Colonic mucosa (tissue), 4 donors: ENCODE data around the gene ATXN10. TPM values are rescaled to one million over a fixed set of nuclear protein-coding genes. Genes with fewer than 3 reads are reported as not detected.

ENCODE experiments used
- DNase-seq: peaks from one replicate; pipeline ENCODE4 v3.0.0-alpha.2; 2020
- H3K27ac ChIP-seq: fragments of 200-600 bp; one replicate; pipeline ENCODE4 v1.8.0; 2021
- H3K27me3 ChIP-seq: fragments of 200-600 bp; one replicate; pipeline ENCODE4 v1.8.0; 2021
- H3K36me3 ChIP-seq: fragments of 200-600 bp; one replicate; pipeline ENCODE4 v1.8.0; 2021
- H3K4me1 ChIP-seq: fragments of 200-600 bp; one replicate; pipeline ENCODE4 v1.8.0; 2021; ENCODE audit warnings: mild to moderate bottlenecking
- H3K4me3 ChIP-seq: fragments of 200-600 bp; one replicate; pipeline ENCODE4 v1.8.0; 2021
- H3K9ac ChIP-seq, 2 donors: one replicate each; pipeline ENCODE4 v1.7.0; 2013; ENCODE audit warnings: control low read depth in 2 of 2, low read depth in 2 of 2, low read length in 2 of 2
- H3K9me3 ChIP-seq: fragments of 200-600 bp; one replicate; pipeline ENCODE4 v1.8.0; 2021
- CTCF ChIP-seq: fragments of 200-600 bp; IDR thresholded peaks from one replicate; pipeline ENCODE4 v1.8.0; 2022; ENCODE audit warnings: antibody characterized with exemption, mild to moderate bottlenecking
- intact Hi-C: fragments of 100-400 bp; cut with DNase I; formaldehyde crosslinking; loops from one replicate; pipeline ENCODE4 v1.14.1; 2022
- total RNA-seq, 2 donors: library from RNA; stranded (reverse); fragmentation: NEBNext Ultra II Directional in 1 of 2; extraction: Animal tissue kit (Norgen Biotek cat#: 25700) in 1 of 2; gene quantifications; one replicate each; pipeline ENCODE4 v1.2.1, GENCODE V29; 2021
- donor health status: healthy.
- donor health status: DM: no; HTN: no; CAD: no.
- donor health status: DM: no; HTN: no; CAD: no.

ATXN10 gene
- total RNA-seq, 2 donors from 2014 or later: 90.5 to 94.9 TPM

GRCh38 chr22:45776313-45776585 lies 104.6 kb downstream of the ATXN10 start:
- H3K27me3 ChIP-seq: no peaks in the 10 kb centered on the region
- H3K4me1 ChIP-seq: no peaks in the 10 kb centered on the region
- DNase-seq: no peak
- H3K4me3 ChIP-seq: no peak overlapping the region
- no peak for TF ChIP-seq CTCF
- H3K27ac ChIP-seq: no peak overlapping the region
- H3K9ac ChIP-seq: no peak overlapping the region
- H3K36me3 ChIP-seq: no peaks in the 10 kb centered on the region
- no peaks in the 10 kb centered on the region for H3K9me3 ChIP-seq
- intact Hi-C loops: no loop called here

GRCh38 chr22:45777046-45777851 lies 105.6 kb downstream of the ATXN10 start:
- H3K27me3 ChIP-seq: no peaks in the 10 kb centered on the region
- H3K4me3 ChIP-seq: no peak overlapping the region
- intact Hi-C loops: no loop called here
- no peak for TF ChIP-seq CTCF
- DNase-seq: no peak
- H3K36me3 ChIP-seq: no peaks in the 10 kb centered on the region
- no peaks in the 10 kb centered on the region for H3K9me3 ChIP-seq
- H3K27ac ChIP-seq: no peak overlapping the region
- no peaks in the 10 kb centered on the region for H3K4me1 ChIP-seq
- H3K9ac ChIP-seq: no peak overlapping the region

GRCh38 chr22:45777852-45778375 lies 106.3 kb downstream of the ATXN10 start:
- no peak overlapping the region for H3K27ac ChIP-seq
- intact Hi-C loops: no loop called here
- H3K4me3 ChIP-seq: no peak overlapping the region
- H3K9ac ChIP-seq: no peak overlapping the region
- H3K9me3 ChIP-seq: no peaks in the 10 kb centered on the region
- no peak for TF ChIP-seq CTCF
- H3K27me3 ChIP-seq: no peaks in the 10 kb centered on the region
- no peaks in the 10 kb centered on the region for H3K4me1 ChIP-seq
- DNase-seq: no peak
- no peaks in the 10 kb centered on the region for H3K36me3 ChIP-seq

- TF ChIP-seq CTCF: no peak
- H3K27me3 ChIP-seq: no peaks in the 10 kb centered on the region
- no peaks in the 10 kb centered on the region for H3K36me3 ChIP-seq
- intact Hi-C loops: no loop called here
- no peaks in the 10 kb centered on the region for H3K9me3 ChIP-seq
- H3K9ac ChIP-seq: no peak overlapping the region
- no peak overlapping the region for H3K27ac ChIP-seq
- H3K4me1 ChIP-seq: no peaks in the 10 kb centered on the region
- no peak for DNase-seq
- H3K4me3 ChIP-seq: no peak overlapping the region
Observed at GRCh38 chr22:45781459-45781858, 109.8 kb downstream of the ATXN10 start.

- TF ChIP-seq CTCF: no peak
- H3K9me3 ChIP-seq: no peaks in the 10 kb centered on the region
- H3K4me1 ChIP-seq: no peaks in the 10 kb centered on the region
- no peak overlapping the region for H3K9ac ChIP-seq
- no peak for DNase-seq
- no peaks in the 10 kb centered on the region for H3K36me3 ChIP-seq
- H3K27ac ChIP-seq: no peak overlapping the region
- intact Hi-C loops: no loop called here
- H3K4me3 ChIP-seq: no peak overlapping the region
- no peaks in the 10 kb centered on the region for H3K27me3 ChIP-seq
Observed at GRCh38 chr22:45781966-45782365, 110.3 kb downstream of the ATXN10 start.
